AG04450 (cell line): ENCODE data around the gene INSC. TPM values are rescaled to one million over a fixed set of nuclear protein-coding genes. Genes with fewer than 3 reads are reported as not detected.

Experiments used
- CTCF ChIA-PET: fragments of 300-600, 350-600 bp; formaldehyde crosslinking; extraction: SDS; loops from one replicate; lab custom pipeline; 2022; ENCODE audit warnings: antibody characterized with exemption, inconsistent platforms; lab: Charles Lee
- POLR2A ChIA-PET: fragments of 350-600 bp; formaldehyde crosslinking; extraction: SDS; loops from one replicate; lab custom pipeline; 2021; ENCODE audit warnings: antibody characterized with exemption, inconsistent platforms; lab: Yijun Ruan, JAX
- DNase-seq: peaks from one replicate; pipeline ENCODE4 v3.0.0-alpha.2; 2011; ENCODE audit warnings: low read depth, low spot score
- H3K27ac ChIP-seq: one replicate; pipeline ENCODE4 v1.5.1; 2012; ENCODE audit warnings: low read depth, low read length, control low read depth
- H3K27me3 ChIP-seq: one replicate; pipeline ENCODE4 v1.6.0; 2012; ENCODE audit warnings: low read length; ENCODE audit not compliant: control insufficient read depth, insufficient read depth
- H3K4me3 ChIP-seq: 2 replicates; pipeline ENCODE4 v1.5.1; 2011; ENCODE audit warnings: mild to moderate bottlenecking, low read depth, low read length, control low read depth
- H3K9me3 ChIP-seq: 2 replicates; pipeline ENCODE4 v1.5.1; 2012; ENCODE audit warnings: low read length; ENCODE audit not compliant: control insufficient read depth, insufficient read depth
- polyA plus RNA-seq: library from polyadenylated mRNA; depleted of rRNA; stranded (reverse); fragments of >200 nt; gene quantifications from 2 replicates; pipeline ENCODE4 v1.2.3, GENCODE V29; 2011
- TF ChIP-seq, protein P1 (sequence below): IDR thresholded peaks from 2 replicates; pipeline ENCODE4 v1.5.1; 2011; ENCODE audit warnings: low read depth, low read length, control low read depth, inconsistent platforms

The INSC gene
- polyA plus RNA-seq, 1 experiment, result 0.53 TPM

DNA sequence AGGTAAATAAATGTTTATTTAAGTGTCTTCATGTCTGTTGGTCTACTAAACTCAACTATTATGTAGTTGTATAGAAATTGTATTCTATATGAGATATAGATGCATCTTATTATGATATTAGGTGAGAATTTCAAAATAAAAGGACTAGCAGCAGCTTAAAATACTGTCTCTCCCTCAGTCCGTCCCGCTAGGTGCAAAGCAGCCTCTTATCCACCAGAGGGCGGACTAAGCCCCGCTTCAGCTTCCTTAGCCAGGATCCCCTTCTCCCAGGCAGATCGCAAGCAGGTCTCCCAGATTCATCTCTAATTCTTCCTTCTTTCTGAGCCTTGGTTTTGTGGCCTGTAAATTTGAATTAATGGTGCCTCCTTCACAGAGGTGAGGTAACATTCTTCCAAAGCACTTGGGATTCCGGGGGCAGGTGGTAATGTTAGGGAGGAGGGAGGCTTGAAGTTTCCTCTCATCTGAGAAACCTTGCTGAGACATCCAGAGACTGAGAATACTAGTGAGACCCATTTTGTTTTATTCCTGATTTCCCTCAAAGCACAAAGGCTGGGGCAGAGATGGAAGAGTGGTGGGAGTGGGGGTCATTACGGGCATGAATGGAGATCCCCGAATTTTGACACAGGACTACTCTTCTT, 13.5 kb upstream of the INSC start:
- peak; percentile 51 for DNase-seq
- ChIA-PET POLR2A (no interaction called here), CTCF (interaction anchor here (0.6 to 5.2 kb wide), 31 partner anchors 9 to 983 kb away, joined by 3 to 142 read pairs (median 6); partner anchors contain the start of gene INSC)
- H3K9me3 ChIP-seq, result no peaks in the 10 kb centered on the region
- TF ChIP-seq, protein P1, sequence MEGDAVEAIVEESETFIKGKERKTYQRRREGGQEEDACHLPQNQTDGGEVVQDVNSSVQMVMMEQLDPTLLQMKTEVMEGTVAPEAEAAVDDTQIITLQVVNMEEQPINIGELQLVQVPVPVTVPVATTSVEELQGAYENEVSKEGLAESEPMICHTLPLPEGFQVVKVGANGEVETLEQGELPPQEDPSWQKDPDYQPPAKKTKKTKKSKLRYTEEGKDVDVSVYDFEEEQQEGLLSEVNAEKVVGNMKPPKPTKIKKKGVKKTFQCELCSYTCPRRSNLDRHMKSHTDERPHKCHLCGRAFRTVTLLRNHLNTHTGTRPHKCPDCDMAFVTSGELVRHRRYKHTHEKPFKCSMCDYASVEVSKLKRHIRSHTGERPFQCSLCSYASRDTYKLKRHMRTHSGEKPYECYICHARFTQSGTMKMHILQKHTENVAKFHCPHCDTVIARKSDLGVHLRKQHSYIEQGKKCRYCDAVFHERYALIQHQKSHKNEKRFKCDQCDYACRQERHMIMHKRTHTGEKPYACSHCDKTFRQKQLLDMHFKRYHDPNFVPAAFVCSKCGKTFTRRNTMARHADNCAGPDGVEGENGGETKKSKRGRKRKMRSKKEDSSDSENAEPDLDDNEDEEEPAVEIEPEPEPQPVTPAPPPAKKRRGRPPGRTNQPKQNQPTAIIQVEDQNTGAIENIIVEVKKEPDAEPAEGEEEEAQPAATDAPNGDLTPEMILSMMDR, result peak; percentile 98
- H3K27ac ChIP-seq, result no peak overlapping the region
- H3K4me3 ChIP-seq, result no peak overlapping the region
- H3K27me3 ChIP-seq, result peaks cover 2% of the 10 kb centered on the region

DNA sequence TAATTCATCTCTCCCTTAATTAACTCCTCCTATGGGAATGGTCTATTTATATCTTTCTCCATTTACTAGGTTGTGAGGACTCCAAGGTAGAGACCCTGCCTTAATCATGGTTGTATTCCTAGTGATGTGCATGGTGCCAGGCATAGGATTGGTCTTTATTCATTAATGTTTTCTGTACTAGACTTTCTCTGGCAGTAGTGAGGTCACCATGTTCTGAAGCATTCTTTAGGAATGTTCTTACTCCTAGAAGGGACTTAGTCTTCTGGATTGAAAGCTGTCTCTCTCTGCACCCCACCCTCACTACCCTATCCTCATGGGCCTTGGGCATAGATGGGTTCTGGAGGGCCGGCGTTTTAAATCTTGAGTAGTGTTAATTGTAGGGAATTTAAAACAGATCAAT, 10.6 kb upstream of the INSC start:
- POLR2A ChIA-PET, result no interaction called here
- H3K27me3 ChIP-seq, result peaks cover 2% of the 10 kb centered on the region
- TF ChIP-seq, protein P1, result no peak
- DNase-seq, result no peak
- H3K9me3 ChIP-seq, result no peaks in the 10 kb centered on the region
- no peak overlapping the region for H3K27ac ChIP-seq
- H3K4me3 ChIP-seq, result no peak overlapping the region
- CTCF ChIA-PET, result interaction anchor here (0.8 to 3.2 kb wide), 6 partner anchors 29 to 196 kb away, joined by 3 to 12 read pairs (median 3); no protein-coding TSS in a partner anchor

DNA sequence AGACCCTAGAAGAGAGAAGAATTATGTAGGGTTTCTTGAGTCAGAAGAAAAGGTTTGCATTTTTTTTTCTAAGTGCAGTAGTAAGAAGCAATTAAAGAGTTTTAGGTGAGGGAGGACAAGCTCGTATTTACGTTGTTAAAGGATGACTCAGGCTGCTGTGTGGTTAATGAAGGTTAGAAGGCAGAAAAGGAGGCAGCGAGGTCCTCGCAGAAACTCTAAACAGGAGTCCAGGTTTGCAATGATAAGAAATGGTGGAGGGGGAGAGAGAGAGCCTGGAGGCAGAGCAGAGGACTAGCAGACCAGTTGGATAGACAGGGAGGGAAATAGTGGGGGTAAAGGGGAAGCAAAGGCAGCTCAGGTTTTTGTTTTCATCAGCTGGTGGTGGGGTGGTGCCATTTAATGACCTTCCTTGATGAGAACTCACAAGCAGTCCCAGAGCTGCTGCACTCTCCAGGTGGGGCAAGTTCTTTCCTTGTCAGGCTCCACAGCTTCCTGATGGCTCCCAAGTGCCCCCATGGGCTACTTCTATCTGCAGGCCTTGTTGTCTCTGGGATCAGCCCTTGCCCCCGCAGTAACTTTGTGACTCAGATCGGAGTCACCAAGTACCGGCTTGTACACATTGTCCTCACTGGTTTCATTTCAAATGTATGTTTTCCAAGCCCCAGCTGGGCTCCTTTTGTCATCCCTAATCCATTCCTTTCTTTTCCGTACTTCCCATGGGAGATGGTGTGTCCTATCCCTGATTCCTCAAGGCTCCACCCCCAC, 8.3 kb upstream of the INSC start:
- CTCF ChIA-PET, result interaction anchor here (0.7 to 3.2 kb wide), 5 partner anchors 31 to 110 kb away, joined by 3 to 12 read pairs (median 3); no protein-coding TSS in a partner anchor
- peak overlapping the region; percentile 65 for H3K27ac ChIP-seq
- DNase-seq, result no peak
- H3K27me3 ChIP-seq, result no peaks in the 10 kb centered on the region
- H3K9me3 ChIP-seq, result no peaks in the 10 kb centered on the region
- POLR2A ChIA-PET, result no interaction called here
- no peak overlapping the region for H3K4me3 ChIP-seq
- TF ChIP-seq, protein P1, result no peak

DNA sequence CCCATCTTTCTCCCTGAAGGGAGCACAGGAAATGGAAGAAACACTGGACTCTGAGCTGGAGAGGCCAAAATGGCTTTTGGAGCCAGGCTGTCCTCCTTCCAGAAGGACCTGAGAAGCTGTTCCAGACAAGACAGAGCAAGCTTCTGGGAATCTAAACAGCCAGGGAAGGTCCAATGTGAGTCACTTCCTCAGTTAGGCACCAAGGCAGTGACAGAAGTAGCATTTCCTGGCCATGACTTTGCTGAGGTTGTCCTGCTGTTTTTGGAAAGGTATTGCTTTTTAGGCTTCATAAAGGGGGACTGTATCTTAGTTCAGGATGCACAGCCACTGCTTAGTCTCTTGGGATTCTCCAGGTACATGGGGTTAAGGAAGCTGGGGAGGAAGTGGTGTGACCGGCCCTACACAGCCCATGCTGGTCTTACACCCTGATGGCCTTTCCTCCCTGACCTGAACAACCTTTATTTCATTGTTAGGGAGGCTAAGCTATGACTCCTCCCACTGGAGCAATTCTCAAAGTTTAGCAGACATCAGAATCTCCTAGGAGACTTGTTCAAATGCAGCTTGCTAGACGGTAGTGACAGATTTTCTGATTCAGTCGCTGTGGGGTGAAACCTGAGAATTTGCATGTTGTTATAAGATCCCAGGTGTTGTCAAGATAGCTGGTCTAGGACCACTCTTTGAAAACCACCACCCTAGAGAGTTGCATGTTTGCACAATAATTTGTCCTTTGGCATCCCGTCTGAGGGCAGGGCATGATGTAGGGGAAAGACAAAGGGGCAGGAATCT, 6.8 kb upstream of the INSC start:
- Histone ChIP-seq H3K9me3 (no peaks in the 10 kb centered on the region), H3K27me3 (no peaks in the 10 kb centered on the region), H3K27ac (no peak overlapping the region), H3K4me3 (no peak overlapping the region)
- POLR2A ChIA-PET, result no interaction called here
- DNase-seq, result no peak
- TF ChIP-seq, protein P1, result no peak
- CTCF ChIA-PET, result interaction anchor here (0.7 to 1.3 kb wide), 4 partner anchors 8 to 100 kb away, joined by 3 to 9 read pairs (median 3); no protein-coding TSS in a partner anchor
